Neural progenitor cell (in vitro differentiated cells): ENCODE measurements around the gene SDC4. TPM values are rescaled to one million over a fixed set of nuclear protein-coding genes. Genes with fewer than 3 reads are reported as not detected.

ENCODE experiments used
- DNase-seq: peaks from one replicate; pipeline ENCODE4 v3.0.0-alpha.2; 2016; ENCODE audit warnings: low spot score
- H2AFZ ChIP-seq: fragments of 200-600 bp; sonication (generic); replicated peaks from 2 replicates; pipeline ENCODE4 v1.6.1; 2016; ENCODE audit warnings: antibody characterized with exemption
- H3F3A ChIP-seq: fragments of 200-600 bp; sonication (generic); 2 replicates; pipeline ENCODE4 v1.6.1; 2016; ENCODE audit warnings: antibody characterized with exemption, low read depth
- H3K27ac ChIP-seq: fragments of 200-600 bp; sonication (generic); 2 replicates; pipeline ENCODE4 v1.5.1; 2016; ENCODE audit warnings: mild to moderate bottlenecking
- H3K27me3 ChIP-seq: fragments of 200-600 bp; sonication (generic); 2 replicates; pipeline ENCODE4 v1.6.1; 2016; ENCODE audit warnings: mild to moderate bottlenecking, moderate library complexity
- H3K36me3 ChIP-seq: fragments of 200-600 bp; sonication (generic); 2 replicates; pipeline ENCODE4 v1.5.1; 2016
- H3K4me1 ChIP-seq: fragments of 200-600 bp; sonication (generic); 2 replicates; pipeline ENCODE4 v1.6.1; 2016; ENCODE audit warnings: mixed run types
- H3K4me2 ChIP-seq: fragments of 200-600 bp; sonication (generic); 2 replicates; pipeline ENCODE4 v1.6.1; 2016
- H3K4me3 ChIP-seq: fragments of 200-600 bp; sonication (generic); 2 replicates; pipeline ENCODE4 v1.5.1; 2016
- H3K79me2 ChIP-seq: fragments of 200-600 bp; sonication (generic); 2 replicates; pipeline ENCODE4 v1.6.1; 2016; ENCODE audit warnings: low read depth
- H3K9ac ChIP-seq: fragments of 200-600 bp; sonication (generic); 2 replicates; pipeline ENCODE4 v1.6.1; 2016
- H3K9me3 ChIP-seq: fragments of 200-600 bp; sonication (generic); 2 replicates; pipeline ENCODE4 v1.5.1; 2016; ENCODE audit warnings: low read depth
- H4K20me1 ChIP-seq: fragments of 200-600 bp; sonication (generic); 2 replicates; pipeline ENCODE4 v1.6.1; 2016; ENCODE audit warnings: low read depth
- H3K27ac Mint-ChIP-seq: 3 replicates; pipeline ENCODE4 v1.8.0; 2021; ENCODE audit warnings: mixed read lengths
- H3K27me3 Mint-ChIP-seq: 2 replicates; pipeline ENCODE4 v1.8.0; 2022; ENCODE audit warnings: low read depth, mild to moderate bottlenecking, inconsistent platforms, moderate library complexity, mixed read lengths; ENCODE audit not compliant: insufficient read depth
- H3K36me3 Mint-ChIP-seq: 3 replicates; pipeline ENCODE4 v1.8.0; 2021; ENCODE audit warnings: mixed read lengths
- H3K4me1 Mint-ChIP-seq: 3 replicates; pipeline ENCODE4 v1.8.0; 2021; ENCODE audit warnings: mixed read lengths
- H3K4me3 Mint-ChIP-seq: 3 replicates; pipeline ENCODE4 v1.8.0; 2021; ENCODE audit warnings: mild to moderate bottlenecking, moderate library complexity, mixed read lengths
- H3K9me3 Mint-ChIP-seq: 3 replicates; pipeline ENCODE4 v1.8.0; 2020; ENCODE audit warnings: mixed read lengths
- CTCF ChIP-seq: fragments of 200-600 bp; sonication (generic); IDR thresholded peaks from 2 replicates; pipeline ENCODE4 v1.5.1; 2017; ENCODE audit warnings: antibody characterized with exemption, mild to moderate bottlenecking
- EZH2 ChIP-seq: fragments of 200-600 bp; sonication (generic); IDR thresholded peaks from 2 replicates; pipeline ENCODE4 v1.6.1; 2017; ENCODE audit warnings: antibody characterized with exemption, mild to moderate bottlenecking, moderate library complexity
- EZH2phosphoT487 ChIP-seq: fragments of 200-600 bp; sonication (generic); IDR thresholded peaks from 2 replicates; pipeline ENCODE4 v1.6.1; 2017; ENCODE audit warnings: antibody characterized with exemption
- total RNA-seq: library from RNA; depleted of rRNA; stranded (reverse); fragments of >200 nt; gene quantifications from 2 replicates; pipeline ENCODE4 v1.2.3, GENCODE V29; 2015; ENCODE audit warnings: low replicate concordance

SDC4 gene
- total RNA-seq, 1 donor from 2014 or later, result 19.3 TPM

- Mint-ChIP-seq H3K36me3 (peaks cover 4% of the 10 kb centered on the region), H3K9me3 (peaks cover 11% of the 10 kb centered on the region), H3K27ac (no peak overlapping the region), H3K27me3 (no peaks in the 10 kb centered on the region), H3K4me3 (no peak overlapping the region), H3K4me1 (peaks cover 10% of the 10 kb centered on the region)
- Histone ChIP-seq H3K79me2 (no peaks in the 10 kb centered on the region), H3K27me3 (peaks cover 4% of the 10 kb centered on the region), H4K20me1 (no peaks in the 10 kb centered on the region), H2AFZ (no peak overlapping the region), H3K36me3 (no peaks in the 10 kb centered on the region), H3F3A (no peaks in the 10 kb centered on the region), H3K27ac (no peak overlapping the region), H3K4me1 (no peaks in the 10 kb centered on the region), H3K4me3 (no peak overlapping the region), H3K4me2 (no peak overlapping the region), H3K9ac (no peak overlapping the region), H3K9me3 (peaks cover 3% of the 10 kb centered on the region)
- TF ChIP-seq EZH2phosphoT487 (no peak), CTCF (no peak), EZH2 (no peak)
- no peak for DNase-seq
Observed at GRCh38 chr20:45299786-45300185, 48.4 kb downstream of the SDC4 start.

- no peaks in the 10 kb centered on the region for H3K4me1 ChIP-seq
- H3K9ac ChIP-seq, result no peak overlapping the region
- TF ChIP-seq EZH2 (no peak), CTCF (no peak), EZH2phosphoT487 (no peak)
- H3K36me3 ChIP-seq, result no peaks in the 10 kb centered on the region
- no peak overlapping the region for H2AFZ ChIP-seq
- peaks cover 10% of the 10 kb centered on the region for H3K9me3 ChIP-seq
- H3K4me2 ChIP-seq, result no peak overlapping the region
- DNase-seq, result no peak
- no peaks in the 10 kb centered on the region for H3K79me2 ChIP-seq
- Mint-ChIP-seq H3K27ac (no peak overlapping the region), H3K4me1 (peaks cover 2% of the 10 kb centered on the region), H3K36me3 (no peaks in the 10 kb centered on the region), H3K27me3 (no peaks in the 10 kb centered on the region), H3K4me3 (no peak overlapping the region), H3K9me3 (peaks cover 15% of the 10 kb centered on the region)
- no peaks in the 10 kb centered on the region for H4K20me1 ChIP-seq
- peaks cover 22% of the 10 kb centered on the region for H3K27me3 ChIP-seq
- no peak overlapping the region for H3K4me3 ChIP-seq
- H3F3A ChIP-seq, result peaks cover 8% of the 10 kb centered on the region
- H3K27ac ChIP-seq, result no peak overlapping the region
Observed at GRCh38 chr20:45297786-45298497, 50.3 kb downstream of the SDC4 start.

GRCh38 chr20:45294659-45295058, 53.6 kb downstream of the SDC4 start:
- no peak for TF ChIP-seq EZH2
- TF ChIP-seq EZH2phosphoT487, result no peak
- no peak for TF ChIP-seq CTCF
- Mint-ChIP-seq H3K27ac (no peak overlapping the region), H3K27me3 (peaks cover 8% of the 10 kb centered on the region), H3K4me3 (no peak overlapping the region), H3K9me3 (peaks cover 15% of the 10 kb centered on the region), H3K36me3 (no peaks in the 10 kb centered on the region), H3K4me1 (peaks cover 12% of the 10 kb centered on the region)
- Histone ChIP-seq H3F3A (peaks cover 19% of the 10 kb centered on the region), H3K9ac (no peak overlapping the region), H4K20me1 (no peaks in the 10 kb centered on the region), H3K79me2 (no peaks in the 10 kb centered on the region), H3K27ac (no peak overlapping the region), H2AFZ (no peak overlapping the region), H3K36me3 (no peaks in the 10 kb centered on the region), H3K9me3 (peaks cover 10% of the 10 kb centered on the region), H3K4me3 (no peak overlapping the region), H3K27me3 (peaks cover 45% of the 10 kb centered on the region), H3K4me2 (no peak overlapping the region), H3K4me1 (no peaks in the 10 kb centered on the region)
- no peak for DNase-seq
